Measurements from ENCODE around the gene GXYLT2. TPM values are rescaled to one million over a fixed set of nuclear protein-coding genes. Genes with fewer than 3 reads are reported as not detected.
A peak's percentile ranks its signal among the peaks of the same experiment; 100 is the strongest.

GXYLT2 gene
- total RNA-seq, 4 donors from 2014 or later = 16.2 to 23.6 (median 19.6) TPM

- Histone ChIP-seq H3K9me3 (no peaks in the 10 kb centered on the region), H3K27me3 (no peaks in the 10 kb centered on the region), H3K4me1 (no peaks in the 10 kb centered on the region), H3K36me3 (no peaks in the 10 kb centered on the region), H3K27ac (no peak overlapping the region), H3K4me3 (replicated peaks in 1 of 3) (no peak overlapping the region)
- DNase-seq = no peak
- intact Hi-C loops (cut with DNase I) = loop anchor here (10.0 kb wide), 1 partner anchor 50 kb away; the partner anchor contains the start of gene PPP4R2
- 93 to 94% methylated on average over 7 of the region's 7 CpGs for WGBS, 2 donors
- TF ChIP-seq POLR2A (IDR thresholded peaks at IDR 0.05) (no peak), CTCF (IDR thresholded peaks at IDR 0.05) (no peak)
Measured at GRCh38 chr3:72944696-72945095, 56.9 kb downstream of the GXYLT2 start.

- no peaks in the 10 kb centered on the region for H3K36me3 ChIP-seq
- H3K9me3 ChIP-seq = no peaks in the 10 kb centered on the region
- peaks cover 0 to 10% of the 10 kb centered on the region in 2 donors for H3K4me1 ChIP-seq
- no peak for TF ChIP-seq POLR2A (IDR thresholded peaks at IDR 0.05)
- TF ChIP-seq CTCF (IDR thresholded peaks at IDR 0.05) = no peak
- no peak for DNase-seq
- H3K4me3 ChIP-seq (replicated peaks in 1 of 3) = no peak overlapping the region
- no peak overlapping the region for H3K27ac ChIP-seq
- WGBS, 2 donors = 90 to 93% methylated on average over 8 of the region's 8 CpGs
- H3K27me3 ChIP-seq = no peaks in the 10 kb centered on the region
- intact Hi-C loops (cut with DNase I) = loop anchor here (10.0 kb wide), 1 partner anchor 47 kb away; the partner anchor contains the start of gene PPP4R2
Measured at GRCh38 chr3:72947715-72948490, 60.1 kb downstream of the GXYLT2 start.

- 96 to 98% methylated on average over 4 of the region's 4 CpGs for WGBS, 2 donors
- intact Hi-C loops (cut with DNase I) = loop anchor here (10.0 kb wide), 1 partner anchor 46 kb away; the partner anchor contains the start of gene PPP4R2
Measured at GRCh38 chr3:72949016-72949415, 61.2 kb downstream of the GXYLT2 start.

GRCh38 chr3:72950372-72950771 lies 62.5 kb downstream of the GXYLT2 start:
- H3K4me1 ChIP-seq = peaks cover 0 to 10% of the 10 kb centered on the region in 2 donors
- no peak overlapping the region for H3K4me3 ChIP-seq (replicated peaks in 1 of 3)
- 34 to 51% methylated on average over 8 of the region's 8 CpGs for WGBS, 2 donors
- no peaks in the 10 kb centered on the region for H3K27me3 ChIP-seq
- no peak for TF ChIP-seq CTCF (IDR thresholded peaks at IDR 0.05)
- TF ChIP-seq POLR2A (IDR thresholded peaks at IDR 0.05) = no peak
- H3K36me3 ChIP-seq = no peaks in the 10 kb centered on the region
- H3K27ac ChIP-seq = peak overlapping the region in 1 of 3 donors; percentile 60
- intact Hi-C loops (cut with DNase I) = no loop called here
- peak; percentile 68 to 76 for DNase-seq
- H3K9me3 ChIP-seq = no peaks in the 10 kb centered on the region

More at GRCh38 chr3:72949016-72949415, 61.2 kb downstream of the GXYLT2 start:
- TF ChIP-seq CTCF (IDR thresholded peaks at IDR 0.05) = no peak
- TF ChIP-seq POLR2A (IDR thresholded peaks at IDR 0.05) = no peak
- Histone ChIP-seq H3K27me3 (no peaks in the 10 kb centered on the region), H3K9me3 (no peaks in the 10 kb centered on the region), H3K27ac (no peak overlapping the region), H3K4me1 (peaks cover 0 to 10% of the 10 kb centered on the region in 2 donors), H3K4me3 (replicated peaks in 1 of 3) (no peak overlapping the region), H3K36me3 (no peaks in the 10 kb centered on the region)
- DNase-seq = no peak

DNA sequence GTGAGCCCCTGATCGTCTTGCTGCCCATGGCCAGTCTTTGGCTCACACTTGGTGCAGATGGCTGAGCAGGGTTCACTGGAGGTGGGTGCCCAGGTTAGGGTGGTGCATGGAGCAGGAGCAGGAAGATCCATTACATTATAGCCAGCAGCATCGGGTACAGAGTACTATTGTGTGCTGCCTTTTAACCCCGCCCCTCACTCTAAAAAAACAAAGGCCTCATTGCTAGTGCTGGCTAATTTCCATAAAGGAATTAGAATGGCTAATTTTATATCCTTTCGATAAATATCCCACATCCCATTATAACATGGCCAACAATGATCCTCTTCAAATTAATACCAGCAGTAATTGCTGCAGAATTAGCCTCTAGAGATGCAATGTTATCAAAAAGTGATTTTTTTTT lies 63.0 kb downstream of the GXYLT2 start:
- intact Hi-C loops (cut with DNase I) = no loop called here
- H3K27ac ChIP-seq = peak overlapping the region in 1 of 3 donors; percentile 60
- 31 to 51% methylated on average over 4 of the region's 4 CpGs for WGBS, 2 donors
- TF ChIP-seq POLR2A (IDR thresholded peaks at IDR 0.05) (no peak), CTCF (IDR thresholded peaks at IDR 0.05) (no peak)
- H3K36me3 ChIP-seq = no peaks in the 10 kb centered on the region
- no peak overlapping the region for H3K4me3 ChIP-seq (replicated peaks in 1 of 3)
- H3K9me3 ChIP-seq = no peaks in the 10 kb centered on the region
- DNase-seq = peak; percentile 22 to 35
- peaks cover 0 to 10% of the 10 kb centered on the region in 2 donors for H3K4me1 ChIP-seq
- H3K27me3 ChIP-seq = no peaks in the 10 kb centered on the region

Data from thyroid gland (tissue), 4 donors.